ENCODE measurements around the gene SLC46A3. TPM values are rescaled to one million over a fixed set of nuclear protein-coding genes. Genes with fewer than 3 reads are reported as not detected.
A peak's percentile ranks its signal among the peaks of the same experiment; 100 is the strongest.

The SLC46A3 gene
- polyA plus RNA-seq, 1 donor from 2014 or later, result 7.4 TPM

DNA sequence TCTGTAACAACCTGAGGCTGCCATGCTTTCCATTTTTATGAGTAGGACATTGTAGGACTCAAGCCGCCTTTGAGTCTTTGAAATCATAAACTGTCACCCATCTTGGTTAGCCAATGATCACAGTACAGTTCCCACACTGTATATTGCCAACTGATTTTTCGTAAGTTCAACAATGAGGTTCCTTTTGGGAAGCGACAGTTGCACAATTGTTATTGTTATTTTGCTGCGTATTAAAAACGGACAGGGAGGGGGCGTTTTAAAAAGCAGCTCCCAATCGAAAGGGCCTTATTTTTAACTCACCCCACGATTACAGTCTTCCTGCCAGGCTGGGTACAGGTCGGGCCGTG, 601 bp downstream of the SLC46A3 start:
- no peaks in the 10 kb centered on the region for H3K9me2 ChIP-seq (ENCODE audit: insufficient read depth, low read length)
- H3K27ac ChIP-seq (ENCODE audit: low read length), result peak overlapping the region; percentile 19

DNA sequence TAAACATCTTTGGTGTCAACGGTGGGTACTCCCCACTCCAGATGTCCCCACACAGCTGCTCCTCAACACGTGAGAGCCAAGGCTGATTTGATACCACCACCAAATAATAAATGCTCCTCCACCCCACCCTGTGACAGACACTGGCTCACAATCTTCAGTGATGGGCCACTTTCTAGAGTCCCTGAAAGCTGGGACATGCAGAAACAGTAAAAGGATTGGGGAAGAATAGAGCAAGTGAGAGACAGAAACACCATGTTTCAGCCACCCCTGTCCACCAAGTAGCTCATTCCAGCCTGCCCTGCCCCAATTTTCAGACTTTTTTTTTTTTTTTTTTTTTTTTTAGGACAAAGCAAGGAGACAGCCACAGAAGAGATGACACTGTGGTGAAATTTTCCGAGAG, 1.6 kb downstream of the SLC46A3 start:
- Histone ChIP-seq H3K9me3 (ENCODE audit: low read length) (no peaks in the 10 kb centered on the region), H3K9ac (ENCODE audit: low read length) (no peak overlapping the region), H3K79me2 (replicated peaks; ENCODE audit: insufficient read depth, low read length) (no peaks in the 10 kb centered on the region), H3F3A (ENCODE audit: insufficient read depth, low read length, poor library complexity, severe bottlenecking) (no peaks in the 10 kb centered on the region), H3K4me3 (ENCODE audit: low read length) (no peak overlapping the region), H3K9me2 (ENCODE audit: insufficient read depth, low read length) (no peaks in the 10 kb centered on the region), H2AFZ (ENCODE audit: low read depth, low read length) (no peak overlapping the region), H3K27me3 (ENCODE audit: insufficient read depth, low read depth, low read length) (peaks cover 11% of the 10 kb centered on the region), H4K20me1 (ENCODE audit: insufficient read depth) (no peaks in the 10 kb centered on the region), H3K27ac (ENCODE audit: low read length) (no peak overlapping the region), H3K4me2 (ENCODE audit: low read length) (no peak overlapping the region), H3K36me3 (ENCODE audit: insufficient read depth, low read length) (no peaks in the 10 kb centered on the region)
- no peak for TF ChIP-seq TAF1 (IDR thresholded peaks at IDR 0.05; ENCODE audit: low read depth)
- no peak for TF ChIP-seq EP300 (conservative IDR thresholded peaks at IDR 0.05; ENCODE audit: poor library complexity, severe bottlenecking)
- TF ChIP-seq MXI1 (conservative IDR thresholded peaks at IDR 0.05; ENCODE audit: poor library complexity, severe bottlenecking), result no peak
- TF ChIP-seq EZH2 (IDR thresholded peaks at IDR 0.05; ENCODE audit: borderline replicate concordance, insufficient read depth, low read length, poor library complexity, severe bottlenecking), result no peak
- TF ChIP-seq, protein P1, sequence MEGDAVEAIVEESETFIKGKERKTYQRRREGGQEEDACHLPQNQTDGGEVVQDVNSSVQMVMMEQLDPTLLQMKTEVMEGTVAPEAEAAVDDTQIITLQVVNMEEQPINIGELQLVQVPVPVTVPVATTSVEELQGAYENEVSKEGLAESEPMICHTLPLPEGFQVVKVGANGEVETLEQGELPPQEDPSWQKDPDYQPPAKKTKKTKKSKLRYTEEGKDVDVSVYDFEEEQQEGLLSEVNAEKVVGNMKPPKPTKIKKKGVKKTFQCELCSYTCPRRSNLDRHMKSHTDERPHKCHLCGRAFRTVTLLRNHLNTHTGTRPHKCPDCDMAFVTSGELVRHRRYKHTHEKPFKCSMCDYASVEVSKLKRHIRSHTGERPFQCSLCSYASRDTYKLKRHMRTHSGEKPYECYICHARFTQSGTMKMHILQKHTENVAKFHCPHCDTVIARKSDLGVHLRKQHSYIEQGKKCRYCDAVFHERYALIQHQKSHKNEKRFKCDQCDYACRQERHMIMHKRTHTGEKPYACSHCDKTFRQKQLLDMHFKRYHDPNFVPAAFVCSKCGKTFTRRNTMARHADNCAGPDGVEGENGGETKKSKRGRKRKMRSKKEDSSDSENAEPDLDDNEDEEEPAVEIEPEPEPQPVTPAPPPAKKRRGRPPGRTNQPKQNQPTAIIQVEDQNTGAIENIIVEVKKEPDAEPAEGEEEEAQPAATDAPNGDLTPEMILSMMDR (IDR thresholded peaks at IDR 0.05; ENCODE audit: poor library complexity, severe bottlenecking), result no peak
- no peak for TF ChIP-seq SMC3 (conservative IDR thresholded peaks at IDR 0.05; ENCODE audit: poor library complexity)
- TF ChIP-seq, protein P2, sequence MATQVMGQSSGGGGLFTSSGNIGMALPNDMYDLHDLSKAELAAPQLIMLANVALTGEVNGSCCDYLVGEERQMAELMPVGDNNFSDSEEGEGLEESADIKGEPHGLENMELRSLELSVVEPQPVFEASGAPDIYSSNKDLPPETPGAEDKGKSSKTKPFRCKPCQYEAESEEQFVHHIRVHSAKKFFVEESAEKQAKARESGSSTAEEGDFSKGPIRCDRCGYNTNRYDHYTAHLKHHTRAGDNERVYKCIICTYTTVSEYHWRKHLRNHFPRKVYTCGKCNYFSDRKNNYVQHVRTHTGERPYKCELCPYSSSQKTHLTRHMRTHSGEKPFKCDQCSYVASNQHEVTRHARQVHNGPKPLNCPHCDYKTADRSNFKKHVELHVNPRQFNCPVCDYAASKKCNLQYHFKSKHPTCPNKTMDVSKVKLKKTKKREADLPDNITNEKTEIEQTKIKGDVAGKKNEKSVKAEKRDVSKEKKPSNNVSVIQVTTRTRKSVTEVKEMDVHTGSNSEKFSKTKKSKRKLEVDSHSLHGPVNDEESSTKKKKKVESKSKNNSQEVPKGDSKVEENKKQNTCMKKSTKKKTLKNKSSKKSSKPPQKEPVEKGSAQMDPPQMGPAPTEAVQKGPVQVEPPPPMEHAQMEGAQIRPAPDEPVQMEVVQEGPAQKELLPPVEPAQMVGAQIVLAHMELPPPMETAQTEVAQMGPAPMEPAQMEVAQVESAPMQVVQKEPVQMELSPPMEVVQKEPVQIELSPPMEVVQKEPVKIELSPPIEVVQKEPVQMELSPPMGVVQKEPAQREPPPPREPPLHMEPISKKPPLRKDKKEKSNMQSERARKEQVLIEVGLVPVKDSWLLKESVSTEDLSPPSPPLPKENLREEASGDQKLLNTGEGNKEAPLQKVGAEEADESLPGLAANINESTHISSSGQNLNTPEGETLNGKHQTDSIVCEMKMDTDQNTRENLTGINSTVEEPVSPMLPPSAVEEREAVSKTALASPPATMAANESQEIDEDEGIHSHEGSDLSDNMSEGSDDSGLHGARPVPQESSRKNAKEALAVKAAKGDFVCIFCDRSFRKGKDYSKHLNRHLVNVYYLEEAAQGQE (IDR thresholded peaks at IDR 0.05; ENCODE audit: borderline replicate concordance), result no peak
- no peak for TF ChIP-seq RAD21 (conservative IDR thresholded peaks at IDR 0.05)
- TF ChIP-seq POLR2AphosphoS5 (IDR thresholded peaks at IDR 0.05), result no peak

More for the DNA sequence above, 601 bp downstream of the SLC46A3 start:
- peak overlapping the region; percentile 74 for H3K9ac ChIP-seq (ENCODE audit: low read length)
- no peaks in the 10 kb centered on the region for H3K9me3 ChIP-seq (ENCODE audit: low read length)
- TF ChIP-seq, protein P2 (IDR thresholded peaks at IDR 0.05; ENCODE audit: borderline replicate concordance), result no peak
- TF ChIP-seq EZH2 (IDR thresholded peaks at IDR 0.05; ENCODE audit: borderline replicate concordance, insufficient read depth, low read length, poor library complexity, severe bottlenecking), result no peak
- TF ChIP-seq SMC3 (conservative IDR thresholded peaks at IDR 0.05; ENCODE audit: poor library complexity), result no peak
- TF ChIP-seq POLR2AphosphoS5 (IDR thresholded peaks at IDR 0.05), result no peak
- TF ChIP-seq RAD21 (conservative IDR thresholded peaks at IDR 0.05), result no peak
- TF ChIP-seq MXI1 (conservative IDR thresholded peaks at IDR 0.05; ENCODE audit: poor library complexity, severe bottlenecking), result no peak
- TF ChIP-seq TAF1 (IDR thresholded peaks at IDR 0.05; ENCODE audit: low read depth), result no peak
- TF ChIP-seq, protein P1 (IDR thresholded peaks at IDR 0.05; ENCODE audit: poor library complexity, severe bottlenecking), result no peak
- TF ChIP-seq EP300 (conservative IDR thresholded peaks at IDR 0.05; ENCODE audit: poor library complexity, severe bottlenecking), result no peak
- H3K4me2 ChIP-seq (ENCODE audit: low read length), result peak overlapping the region; percentile 60
- H4K20me1 ChIP-seq (ENCODE audit: insufficient read depth), result no peaks in the 10 kb centered on the region
- no peaks in the 10 kb centered on the region for H3F3A ChIP-seq (ENCODE audit: insufficient read depth, low read length, poor library complexity, severe bottlenecking)
- no peaks in the 10 kb centered on the region for H3K79me2 ChIP-seq (replicated peaks; ENCODE audit: insufficient read depth, low read length)
- peaks cover 11% of the 10 kb centered on the region for H3K27me3 ChIP-seq (ENCODE audit: insufficient read depth, low read depth, low read length)
- H3K36me3 ChIP-seq (ENCODE audit: insufficient read depth, low read length), result no peaks in the 10 kb centered on the region
- H3K4me3 ChIP-seq (ENCODE audit: low read length), result peak overlapping the region; percentile 97
- H2AFZ ChIP-seq (ENCODE audit: low read depth, low read length), result peak overlapping the region; percentile 74
